Measurements from ENCODE around the gene DNAJB8. TPM values are rescaled to one million over a fixed set of nuclear protein-coding genes. Genes with fewer than 3 reads are reported as not detected.

DNAJB8 gene
- total RNA-seq, 1 experiment from 2014 or later, result not detected

- Histone ChIP-seq H3K4me1 (ENCODE audit: insufficient read depth, low read length) (no peaks in the 10 kb centered on the region), H3K9me3 (ENCODE audit: control insufficient read depth, low read depth, low read length) (no peaks in the 10 kb centered on the region), H3K4me2 (ENCODE audit: insufficient read depth, insufficient read length, low read length) (no peak overlapping the region), H3K18ac (ENCODE audit: insufficient read length, low read depth, low read length) (no peak overlapping the region), H3K79me1 (ENCODE audit: insufficient read depth, low read depth, low read length, poor library complexity, severe bottlenecking) (no peaks in the 10 kb centered on the region), H3K27me3 (ENCODE audit: insufficient read depth, low read length) (peaks cover 89% of the 10 kb centered on the region), H3K23me2 (ENCODE audit: insufficient read length, low read depth, low read length, poor library complexity, severe bottlenecking) (peaks cover 18% of the 10 kb centered on the region), H3T11ph (ENCODE audit: low read length) (no peak overlapping the region), H4K91ac (ENCODE audit: insufficient read length, low read depth, low read length) (no peak overlapping the region), H3K9ac (ENCODE audit: extremely low read depth, insufficient read length, low read length) (no peak overlapping the region), H4K5ac (ENCODE audit: insufficient read length, low read depth, low read length) (no peak overlapping the region), H3K4ac (ENCODE audit: low read depth, low read length) (no peak overlapping the region), H2BK5ac (ENCODE audit: insufficient read length, low read length) (no peak overlapping the region), H3K27ac (ENCODE audit: insufficient read length, low read depth, low read length) (no peak overlapping the region), H2BK15ac (ENCODE audit: low read depth, low read length) (no peak overlapping the region), H2AFZ (ENCODE audit: low read length) (no peak overlapping the region), H2BK120ac (ENCODE audit: low read depth, low read length, poor library complexity, severe bottlenecking) (no peak overlapping the region), H4K20me1 (ENCODE audit: control insufficient read depth, insufficient read depth, insufficient read length) (peaks cover 3% of the 10 kb centered on the region), H3K23ac (ENCODE audit: insufficient read length, low read depth, low read length) (no peak overlapping the region), H3K14ac (ENCODE audit: insufficient read depth, low read length) (no peak overlapping the region), H3K56ac (ENCODE audit: insufficient read length, low read depth, low read length) (no peak overlapping the region), H2BK12ac (ENCODE audit: insufficient read length, low read depth, low read length) (no peak overlapping the region), H4K8ac (replicated peaks; ENCODE audit: insufficient read length, low read depth, low read length) (no peak overlapping the region), H3K79me2 (ENCODE audit: insufficient read depth, low read length) (no peaks in the 10 kb centered on the region), H2AK5ac (ENCODE audit: insufficient read length, low read length) (no peak overlapping the region), H2BK20ac (ENCODE audit: low read depth, low read length, poor library complexity, severe bottlenecking) (no peak overlapping the region)
- Mint-ChIP-seq H3K27me3 (ENCODE audit: low read depth) (peaks cover 99% of the 10 kb centered on the region), H3K4me1 (peaks cover 21 to 46% of the 10 kb centered on the region in 2 experiments), H3K27ac (no peak overlapping the region), H3K36me3 (ENCODE audit: insufficient read depth in 1 of 3, low read depth in 3 of 3) (no peaks in the 10 kb centered on the region; a peak in 2 of 7 replicates), H3K4me3 (peak overlapping the region; percentile 38 to 70), H3K9me3 (peaks cover 3 to 7% of the 10 kb centered on the region in 2 experiments; a peak in 3 of 5 replicates)
- no peak for DNase-seq
- WGBS (ENCODE audit: extremely low coverage, insufficient read length, low lambda C conversion rate), result no CpG with 5 or more reads among the region's 19 CpGs
- no peak for TF ChIP-seq CTCF (conservative IDR thresholded peaks at IDR 0.05)
Measured at GRCh38 chr3:128491691-128491940, 24.9 kb upstream of the DNAJB8 start.

All from H9 (cell line).